Measurements from ENCODE around the gene KNDC1. TPM values are rescaled to one million over a fixed set of nuclear protein-coding genes. Genes with fewer than 3 reads are reported as not detected.

KNDC1 gene
- total RNA-seq, 1 experiment from 2014 or later = 15.7 TPM

DNA sequence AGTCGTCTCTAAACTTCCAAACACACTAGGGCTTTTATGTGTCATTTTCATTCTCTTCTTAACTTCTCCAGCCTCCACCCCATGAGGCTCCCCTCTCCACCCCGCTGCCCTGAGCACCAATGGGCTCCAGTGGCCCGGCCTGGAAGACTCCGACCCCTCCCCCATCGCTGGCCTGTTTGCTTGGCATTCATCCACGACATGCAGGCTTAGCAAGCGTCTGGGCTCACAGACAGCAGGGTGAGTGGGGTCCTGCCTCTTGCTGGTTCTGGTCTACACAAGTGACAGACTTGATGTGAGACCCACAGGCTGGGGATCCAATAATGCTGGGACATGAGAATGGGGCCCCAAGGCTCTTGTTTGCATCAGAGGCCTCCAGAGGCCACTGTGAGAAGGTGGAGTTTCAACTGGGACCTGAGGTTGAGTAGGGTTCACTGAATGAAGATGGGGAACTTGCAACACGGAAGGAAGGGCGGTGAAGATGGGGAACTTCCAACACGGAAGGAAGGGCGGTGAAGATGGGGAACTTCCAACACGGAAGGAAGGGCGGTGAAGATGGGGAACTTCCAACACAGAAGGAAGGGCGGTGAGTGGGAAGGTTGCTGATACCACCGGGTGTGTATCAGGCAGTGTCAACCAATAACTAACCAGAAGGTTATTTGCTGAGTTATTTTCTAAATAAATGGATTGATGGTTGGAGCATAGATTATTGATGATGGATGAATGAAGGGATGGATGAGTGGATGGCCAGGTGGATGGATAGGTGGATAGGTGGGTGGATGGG lies 14.0 kb downstream of the KNDC1 start:
- Histone ChIP-seq H3T11ph (ENCODE audit: low read length) (no peak overlapping the region), H3K27ac (ENCODE audit: insufficient read length, low read depth, low read length) (no peak overlapping the region), H2BK20ac (ENCODE audit: low read depth, low read length, poor library complexity, severe bottlenecking) (no peak overlapping the region), H2BK12ac (ENCODE audit: insufficient read length, low read depth, low read length) (no peak overlapping the region), H3K23ac (ENCODE audit: insufficient read length, low read depth, low read length) (no peak overlapping the region), H2BK120ac (ENCODE audit: low read depth, low read length, poor library complexity, severe bottlenecking) (no peak overlapping the region), H2AFZ (ENCODE audit: low read length) (no peak overlapping the region), H3K23me2 (ENCODE audit: insufficient read length, low read depth, low read length, poor library complexity, severe bottlenecking) (no peaks in the 10 kb centered on the region), H4K91ac (ENCODE audit: insufficient read length, low read depth, low read length) (no peak overlapping the region), H3K9ac (ENCODE audit: extremely low read depth, insufficient read length, low read length) (no peak overlapping the region), H3K79me1 (ENCODE audit: insufficient read depth, low read depth, low read length, poor library complexity, severe bottlenecking) (no peaks in the 10 kb centered on the region), H2AK5ac (ENCODE audit: insufficient read length, low read length) (no peak overlapping the region), H4K20me1 (ENCODE audit: control insufficient read depth, insufficient read depth, insufficient read length) (no peaks in the 10 kb centered on the region), H4K8ac (replicated peaks; ENCODE audit: insufficient read length, low read depth, low read length) (no peak overlapping the region), H3K79me2 (ENCODE audit: insufficient read depth, low read length) (no peaks in the 10 kb centered on the region), H3K9me3 (ENCODE audit: control insufficient read depth, low read depth, low read length) (peaks cover 12% of the 10 kb centered on the region), H3K4ac (ENCODE audit: low read depth, low read length) (no peak overlapping the region), H2BK5ac (ENCODE audit: insufficient read length, low read length) (no peak overlapping the region), H3K56ac (ENCODE audit: insufficient read length, low read depth, low read length) (no peak overlapping the region), H3K4me1 (ENCODE audit: insufficient read depth, low read length) (no peaks in the 10 kb centered on the region), H4K5ac (ENCODE audit: insufficient read length, low read depth, low read length) (no peak overlapping the region), H3K4me2 (ENCODE audit: insufficient read depth, insufficient read length, low read length) (no peak overlapping the region), H2BK15ac (ENCODE audit: low read depth, low read length) (no peak overlapping the region), H3K27me3 (ENCODE audit: insufficient read depth, low read length) (no peaks in the 10 kb centered on the region), H3K14ac (ENCODE audit: insufficient read depth, low read length) (no peak overlapping the region), H3K18ac (ENCODE audit: insufficient read length, low read depth, low read length) (no peak overlapping the region)
- Mint-ChIP-seq H3K27me3 (ENCODE audit: low read depth) (no peaks in the 10 kb centered on the region), H3K27ac (no peak overlapping the region; a peak in 1 of 7 replicates), H3K9me3 (peaks cover 15 to 21% of the 10 kb centered on the region in 2 experiments), H3K36me3 (ENCODE audit: insufficient read depth in 1 of 3, low read depth in 3 of 3) (peaks cover 15 to 49% (median 38%) of the 10 kb centered on the region in 3 experiments), H3K4me3 (no peak overlapping the region; a peak in 1 of 5 replicates), H3K4me1 (no peaks in the 10 kb centered on the region)
- no CpG with 5 or more reads among the region's 15 CpGs for WGBS (ENCODE audit: extremely low coverage, insufficient read length, low lambda C conversion rate)
- no peak for DNase-seq
- TF ChIP-seq, protein P1, sequence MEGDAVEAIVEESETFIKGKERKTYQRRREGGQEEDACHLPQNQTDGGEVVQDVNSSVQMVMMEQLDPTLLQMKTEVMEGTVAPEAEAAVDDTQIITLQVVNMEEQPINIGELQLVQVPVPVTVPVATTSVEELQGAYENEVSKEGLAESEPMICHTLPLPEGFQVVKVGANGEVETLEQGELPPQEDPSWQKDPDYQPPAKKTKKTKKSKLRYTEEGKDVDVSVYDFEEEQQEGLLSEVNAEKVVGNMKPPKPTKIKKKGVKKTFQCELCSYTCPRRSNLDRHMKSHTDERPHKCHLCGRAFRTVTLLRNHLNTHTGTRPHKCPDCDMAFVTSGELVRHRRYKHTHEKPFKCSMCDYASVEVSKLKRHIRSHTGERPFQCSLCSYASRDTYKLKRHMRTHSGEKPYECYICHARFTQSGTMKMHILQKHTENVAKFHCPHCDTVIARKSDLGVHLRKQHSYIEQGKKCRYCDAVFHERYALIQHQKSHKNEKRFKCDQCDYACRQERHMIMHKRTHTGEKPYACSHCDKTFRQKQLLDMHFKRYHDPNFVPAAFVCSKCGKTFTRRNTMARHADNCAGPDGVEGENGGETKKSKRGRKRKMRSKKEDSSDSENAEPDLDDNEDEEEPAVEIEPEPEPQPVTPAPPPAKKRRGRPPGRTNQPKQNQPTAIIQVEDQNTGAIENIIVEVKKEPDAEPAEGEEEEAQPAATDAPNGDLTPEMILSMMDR (conservative IDR thresholded peaks at IDR 0.05) = no peak

Measured in H9 (cell line).